HG03108 (cell line): ENCODE data around the gene C4orf50.
"Not testable (repeated sequence)": the region's sequence is repeated elsewhere in the genome, so short reads cannot be mapped to it uniquely, and the experiment has no call there.

Source experiments
- ATAC-seq: cut with Tn5 transposase; IDR thresholded peaks from one replicate; pipeline ENCODE4 v1.9.1; 2021; ENCODE audit warnings: moderate library complexity; ENCODE audit not compliant: unreplicated experiment

The C4orf50 gene

GRCh38 chr4:6019316-6020263 is 1.4 kb upstream of the C4orf50 start:
- ATAC-seq: no peak

- no peak for ATAC-seq
Measured at GRCh38 chr4:6017800-6018199, 431 bp downstream of the C4orf50 start.

- no peak for ATAC-seq
Measured at GRCh38 chr4:6017030-6017429, 1.2 kb downstream of the C4orf50 start.

- ATAC-seq: no peak
Measured at GRCh38 chr4:6013564-6013963, 4.7 kb downstream of the C4orf50 start.

- ATAC-seq: no peak
Measured at GRCh38 chr4:6012200-6012599, 6.0 kb downstream of the C4orf50 start.

- no peak for ATAC-seq
Measured at GRCh38 chr4:6011686-6012085, 6.5 kb downstream of the C4orf50 start.

- no peak for ATAC-seq
Measured at GRCh38 chr4:6011271-6011671, 7.0 kb downstream of the C4orf50 start.

- ATAC-seq: no peak
Measured at GRCh38 chr4:6010789-6011188, 7.4 kb downstream of the C4orf50 start.

- no peak for ATAC-seq
Measured at GRCh38 chr4:6009452-6009851, 8.8 kb downstream of the C4orf50 start.

GRCh38 chr4:6008766-6009385 is 9.4 kb downstream of the C4orf50 start:
- ATAC-seq: no peak

- ATAC-seq: no peak
Measured at GRCh38 chr4:6008092-6008551, 10.1 kb downstream of the C4orf50 start.

- ATAC-seq: no peak
Measured at GRCh38 chr4:6005175-6005574, 13.1 kb downstream of the C4orf50 start.

GRCh38 chr4:6003485-6003884 is 14.7 kb downstream of the C4orf50 start:
- not testable (repeated sequence) for ATAC-seq

- ATAC-seq: no peak
Measured at GRCh38 chr4:6002926-6003325, 15.3 kb downstream of the C4orf50 start.

GRCh38 chr4:6002492-6002833 is 15.8 kb downstream of the C4orf50 start:
- ATAC-seq: no peak

- ATAC-seq: no peak
Measured at GRCh38 chr4:6001680-6002491, 16.3 kb downstream of the C4orf50 start.

GRCh38 chr4:5999830-6000365 is 18.3 kb downstream of the C4orf50 start:
- ATAC-seq: no peak

GRCh38 chr4:5999356-5999755 is 18.9 kb downstream of the C4orf50 start:
- ATAC-seq: no peak

GRCh38 chr4:5998333-5998936 is 19.8 kb downstream of the C4orf50 start:
- ATAC-seq: peak; percentile 63

- no peak for ATAC-seq
Measured at GRCh38 chr4:5996641-5997040, 21.6 kb downstream of the C4orf50 start.
